Adrenal gland (tissue), 12 donors: ENCODE measurements around the gene LILRA2. TPM values are rescaled to one million over a fixed set of nuclear protein-coding genes. Genes with fewer than 3 reads are reported as not detected.
"Not testable (repeated sequence)": the region's sequence is repeated elsewhere in the genome, so short reads cannot be mapped to it uniquely, and the experiment has no call there.

Experiments
- DNase-seq, 7 donors: peaks; one replicate each; pipeline ENCODE4 v3.0.0-alpha.2; 2019 to 2020
- H3K27ac ChIP-seq, 5 donors: fragments of 200-600 bp; sonication (generic) in 4 of 5; 1 replicate in 3 of 5; 2 replicates in 2 of 5; pipeline versions ENCODE4 v1.5.1 to v1.8.0; 2016 to 2020; ENCODE audit warnings: mild to moderate bottlenecking in 1 of 5
- H3K27me3 ChIP-seq: fragments of 200-600 bp; 2 replicates; pipeline ENCODE4 v1.8.0; 2021
- H3K36me3 ChIP-seq, 2 donors: fragments of 200-600 bp; replicated peaks in 1 of 2; 1 replicate in 1 of 2; 2 replicates in 1 of 2; pipeline versions ENCODE4 v1.5.1 to v1.8.0; 2018 to 2022
- H3K4me1 ChIP-seq, 2 donors: fragments of 200-600 bp; replicated peaks in 1 of 2; 1 replicate in 1 of 2; 2 replicates in 1 of 2; pipeline versions ENCODE4 v1.5.1 to v1.8.0; 2018 to 2021
- H3K4me3 ChIP-seq, 4 donors: fragments of 200-600 bp; sonication (generic) in 3 of 4; one replicate each; pipeline ENCODE4 v1.5.1; 2016 to 2018
- H3K9me3 ChIP-seq, 3 donors: fragments of 200-600 bp; sonication (generic) in 1 of 3; replicated peaks in 1 of 3; 1 replicate in 2 of 3; 2 replicates in 1 of 3; pipeline versions ENCODE4 v1.5.1 to v1.8.0; 2016 to 2021
- CTCF ChIP-seq, 6 experiments: fragments of 450-650 bp in 4 of 6; fragments of 200-600 bp in 2 of 6; sonication (generic) in 1 of 6; IDR thresholded peaks; 1 replicate in 5 of 6; 2 replicates in 1 of 6; pipeline versions ENCODE4 v1.5.1 to v1.8.0; 2016 to 2021; ENCODE audit warnings: antibody characterized with exemption in 6 of 6, mild to moderate bottlenecking in 2 of 6, moderate library complexity in 1 of 6
- POLR2A ChIP-seq, 2 donors: fragments of 450-650 bp; IDR thresholded peaks; one replicate each; pipeline ENCODE4 v1.6.1; 2017; ENCODE audit warnings: antibody characterized with exemption in 2 of 2, mild to moderate bottlenecking in 2 of 2, moderate library complexity in 1 of 2
- WGBS, 4 donors: extraction: QIAGEN DNeasy Blood & Tissue Kit in 2 of 4; methylation state at CpG; one replicate each; pipeline versions ENCODE4 v1.1.5 to v1.1.7; 2013 to 2017; 5-methylcytosine and 5-hydroxymethylcytosine counted together
- intact Hi-C, 2 donors: fragments of 100-400 bp; cut with DNase I; formaldehyde crosslinking; loops; one replicate each; pipeline versions ENCODE4 v1.14.1 to v1.15.0; 2022 to 2023
- polyA plus RNA-seq, 3 donors: library from polyadenylated mRNA; stranded (reverse); fragments of 200-250 nt in 2 of 3; fragments of 350-450 nt in 1 of 3; fragmentation: Illumina TruSeq in 1 of 3; extraction: RNeasy Lipid Tissue Mini Kit (QIAGEN cat#74804) in 1 of 3; gene quantifications; one replicate each; pipeline ENCODE4 v1.2.3, GENCODE V29; 2013 to 2014
- total RNA-seq, 9 donors: library from RNA; depleted of rRNA in 4 of 9; stranded (reverse); fragments of >200 nt in 4 of 9; fragments of 120-200 nt in 1 of 9; fragmentation: NEBNext Ultra II Directional in 1 of 9; extraction: Animal tissue kit (Norgen Biotek cat#: 25700) in 1 of 9; gene quantifications; one replicate each; pipeline versions ENCODE4 v1.1.0 to v1.2.4, GENCODE V29; 2013 to 2023
- donor health status: healthy with polysubstance abuse.
- donor health status: Bipolar disorder and iron deficiency.
- donor health status: DM: yes; HTN: yes; CAD: no.
- donor health status: DM: no; HTN: no; CAD: no.
- donor health status: DM: no; HTN: no; CAD: no.
- donor health status: DM: yes; HTN: yes; CAD: no.

LILRA2 gene
- total and polyA plus RNA-seq, 12 donors = 0.55 to 13.5 (median 4.3) TPM

GRCh38 chr19:54561840-54562239 lies 11.8 kb upstream of the LILRA2 start:
- H3K4me3 ChIP-seq = no peak overlapping the region
- intact Hi-C loops = no loop called here
- H3K27ac ChIP-seq = no peak overlapping the region
- no peaks in the 10 kb centered on the region for H3K9me3 ChIP-seq
- no peaks in the 10 kb centered on the region for H3K4me1 ChIP-seq
- no peaks in the 10 kb centered on the region for H3K27me3 ChIP-seq
- no peaks in the 10 kb centered on the region for H3K36me3 ChIP-seq
- no peak for TF ChIP-seq POLR2A (IDR thresholded peaks at IDR 0.05)
- no peak for TF ChIP-seq CTCF (IDR thresholded peaks at IDR 0.05)
- peak in 1 of 7 donors; percentile 8 for DNase-seq
- WGBS, 4 donors = 71 to 80% (median 73%) methylated on average over 14 of the region's 14 CpGs

GRCh38 chr19:54563206-54563605 lies 10.4 kb upstream of the LILRA2 start:
- H3K27ac ChIP-seq, H3K4me3 ChIP-seq, H3K36me3 ChIP-seq, H3K9me3 ChIP-seq, DNase-seq, H3K4me1 ChIP-seq, H3K27me3 ChIP-seq, intact Hi-C loops: not testable (repeated sequence)
- 83 to 85% (median 84%) methylated on average over 6 of the region's 6 CpGs for WGBS, 4 donors

- TF ChIP-seq CTCF (IDR thresholded peaks at IDR 0.05) (no peak), POLR2A (IDR thresholded peaks at IDR 0.05) (no peak)
- no peak overlapping the region for H3K4me3 ChIP-seq
- DNase-seq = no peak
Measured at GRCh38 chr19:54570316-54570715, 3.3 kb upstream of the LILRA2 start.

GRCh38 chr19:54571715-54572615 lies 1.6 kb upstream of the LILRA2 start:
- intact Hi-C loops, H3K9me3 ChIP-seq, H3K27me3 ChIP-seq, H3K27ac ChIP-seq, H3K4me1 ChIP-seq, DNase-seq, H3K4me3 ChIP-seq, H3K36me3 ChIP-seq: not testable (repeated sequence)
- WGBS, 4 donors = 51 to 66% (median 56%) methylated on average over 8 to 17 of the region's 17 CpGs

More at GRCh38 chr19:54570316-54570715, 3.3 kb upstream of the LILRA2 start:
- WGBS, 4 donors = 62 to 75% (median 66%) methylated on average over 3 of the region's 3 CpGs
- no peaks in the 10 kb centered on the region for H3K36me3 ChIP-seq
- H3K27ac ChIP-seq = no peak overlapping the region
- intact Hi-C loops = no loop called here
- H3K4me1 ChIP-seq = no peaks in the 10 kb centered on the region
- no peaks in the 10 kb centered on the region for H3K9me3 ChIP-seq
- H3K27me3 ChIP-seq = no peaks in the 10 kb centered on the region

DNA sequence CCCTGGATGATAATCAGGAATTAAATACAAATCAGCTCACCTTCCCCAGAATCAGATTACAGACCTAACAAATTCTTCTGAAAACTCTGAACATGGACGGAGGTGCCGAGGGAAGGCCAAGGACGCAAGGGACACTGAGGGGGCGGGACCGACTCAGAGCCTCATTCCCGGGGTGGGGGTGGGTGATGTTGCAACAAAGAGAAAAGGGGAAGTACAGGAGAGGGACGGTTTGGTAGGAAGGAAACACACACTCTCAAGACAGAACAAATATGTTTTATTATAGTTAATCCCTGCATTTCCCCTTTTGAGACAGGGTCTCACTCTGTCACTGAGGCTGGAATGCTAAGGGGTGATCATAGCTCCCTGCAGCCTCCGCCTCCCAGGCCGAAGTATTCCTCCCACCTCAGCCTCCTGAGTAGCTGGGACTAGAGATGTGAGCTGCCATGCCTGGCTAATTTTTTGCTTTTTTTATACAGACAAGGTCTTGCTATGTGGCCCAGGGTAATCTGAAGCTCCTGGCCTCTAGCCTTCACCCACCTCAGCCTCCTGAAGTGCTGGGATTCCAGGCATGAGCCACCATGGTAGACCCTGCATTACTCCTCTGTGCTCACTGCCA lies 786 bp upstream of the LILRA2 start:
- WGBS, 4 donors = 21 to 38% (median 35%) methylated on average over 8 to 9 of the region's 9 CpGs
- intact Hi-C loops = no loop called here
- DNase-seq = peak in 3 of 7 donors; percentile 29 to 43 (median 30)
- Histone ChIP-seq H3K36me3 (no peaks in the 10 kb centered on the region), H3K27ac (peak overlapping the region in 1 of 5 donors; percentile 30), H3K9me3 (no peaks in the 10 kb centered on the region), H3K27me3 (no peaks in the 10 kb centered on the region), H3K4me1 (no peaks in the 10 kb centered on the region), H3K4me3 (no peak overlapping the region)
- TF ChIP-seq POLR2A (IDR thresholded peaks at IDR 0.05) (no peak), CTCF (IDR thresholded peaks at IDR 0.05) (no peak)
